OCI-LY7 (cell line): ENCODE data around the gene ANKDD1A. TPM values are rescaled to one million over a fixed set of nuclear protein-coding genes. Genes with fewer than 3 reads are reported as not detected.

ENCODE experiments used
- Bru-seq: library from RNA; stranded (reverse); fragments of 400-500 nt; gene quantifications from one replicate; lab custom pipeline; 2021; lab: Mats Ljungman, UMichigan
- BruChase-seq, 2 experiments: library from RNA; stranded (reverse); fragments of 400-500 nt; gene quantifications; one replicate each; lab custom pipeline; 2021; lab: Mats Ljungman, UMichigan
- BruUV-seq: library from RNA; stranded (reverse); fragments of 400-500 nt; replicated peaks from 2 replicates; lab custom pipeline; 2021; lab: Mats Ljungman, UMichigan
- CTCF ChIA-PET: fragments of 300-600 bp; sonication (Branson Sonifier 250); formaldehyde crosslinking; loops from one replicate; lab custom pipeline; 2022; ENCODE audit warnings: antibody characterized with exemption; ENCODE audit not compliant: unreplicated experiment; lab: Charles Lee
- POLR2A ChIA-PET: fragments of 300-600 bp; sonication (Branson Sonifier 250); formaldehyde crosslinking; loops from one replicate; lab custom pipeline; 2022; ENCODE audit warnings: antibody characterized with exemption; lab: Charles Lee
- DNase-seq: peaks from one replicate; pipeline ENCODE4 v3.0.0-alpha.2; 2015; ENCODE audit warnings: low spot score
- H2AFZ ChIP-seq: fragments of 200-600 bp; sonication (generic), shearing (Covaris generic); 2 replicates; pipeline ENCODE4 v1.6.1; 2014; ENCODE audit warnings: mild to moderate bottlenecking, antibody characterized with exemption, low read length, moderate library complexity
- H3K27ac ChIP-seq: fragments of 200-600 bp; sonication (generic); 2 replicates; pipeline ENCODE4 v1.5.1; 2014; ENCODE audit warnings: mixed run types, low read depth, mild to moderate bottlenecking, moderate library complexity, low read length, inconsistent platforms; ENCODE audit not compliant: poor library complexity, severe bottlenecking
- H3K36me3 ChIP-seq: fragments of 200-600 bp; sonication (generic); 2 replicates; pipeline ENCODE4 v1.6.1; 2014; ENCODE audit warnings: mild to moderate bottlenecking, antibody characterized with exemption, low read length, moderate library complexity, mixed read lengths; ENCODE audit not compliant: insufficient read depth
- H3K4me1 ChIP-seq: fragments of 200-600 bp; sonication (generic); 2 replicates; pipeline ENCODE4 v1.5.1; 2014; ENCODE audit warnings: mild to moderate bottlenecking, low read length; ENCODE audit not compliant: insufficient read depth, poor library complexity, severe bottlenecking
- H3K4me2 ChIP-seq: fragments of 200-600 bp; sonication (generic); 2 replicates; pipeline ENCODE4 v1.6.1; 2014; ENCODE audit warnings: mild to moderate bottlenecking, low read length
- H3K4me3 ChIP-seq: fragments of 200-600 bp; sonication (generic); 2 replicates; pipeline ENCODE4 v1.5.1; 2014; ENCODE audit warnings: mild to moderate bottlenecking, low read depth, low read length; ENCODE audit not compliant: poor library complexity, severe bottlenecking
- H3K79me2 ChIP-seq: fragments of 200-600 bp; sonication (generic); 2 replicates; pipeline ENCODE4 v1.6.1; 2016; ENCODE audit warnings: low read depth, mild to moderate bottlenecking, low read length, moderate library complexity, mixed read lengths; ENCODE audit not compliant: insufficient read depth
- H3K9me2 ChIP-seq: fragments of 200-600 bp; sonication (generic); 2 replicates; pipeline ENCODE4 v1.6.1; 2016; ENCODE audit warnings: mild to moderate bottlenecking, low read length, mixed read lengths; ENCODE audit not compliant: insufficient read depth
- H3K9me3 ChIP-seq: fragments of 200-600 bp; sonication (generic); 2 replicates; pipeline ENCODE4 v1.6.1; 2014; ENCODE audit warnings: mild to moderate bottlenecking, mixed run types, low read length, mixed read lengths
- H4K20me1 ChIP-seq: fragments of 200-600 bp; sonication (generic); 2 replicates; pipeline ENCODE4 v1.6.1; 2014; ENCODE audit warnings: mild to moderate bottlenecking, antibody characterized with exemption, low read length, moderate library complexity, mixed read lengths; ENCODE audit not compliant: insufficient read depth
- CTCF ChIP-seq: fragments of 200-600 bp; sonication (generic); conservative IDR thresholded peaks from 2 replicates; pipeline ENCODE4 v1.5.1; 2014; ENCODE audit warnings: mild to moderate bottlenecking, antibody characterized with exemption, low read length, moderate library complexity, mixed read lengths
- EZH2phosphoT487 ChIP-seq: fragments of 200-600 bp; sonication (generic); IDR thresholded peaks from 2 replicates; pipeline ENCODE4 v1.6.1; 2018; ENCODE audit warnings: low read depth, borderline replicate concordance, mild to moderate bottlenecking, mixed run types, antibody characterized with exemption, low read length, moderate library complexity, mixed read lengths
- intact Hi-C: fragments of 100-400 bp; cut with micrococcal nuclease; formaldehyde crosslinking; loops from one replicate; pipeline ENCODE4 v1.10.0; 2022; ENCODE audit not compliant: unreplicated experiment
- long read RNA-seq: library from polyadenylated mRNA; stranded (forward); transcript quantifications from one replicate; pipeline ENCODE4 v2.0.0, GENCODE V29; 2022
- total RNA-seq, 2 experiments: library from RNA; depleted of rRNA in 1 of 2; stranded (reverse); fragments of >200 nt in 1 of 2; shearing (Covaris generic) in 1 of 2; gene quantifications; 2 replicates each; pipeline ENCODE4 v1.2.3, GENCODE V29; 2014 to 2022

ANKDD1A gene
- total RNA-seq (2014; rRNA removed; shearing (Covaris generic)) (0.88 and 2.1 TPM in 2 replicates), total RNA-seq (2022) (3.1 and 5.1 TPM in 2 replicates), Bru-seq, nascent RNA (percentile 45 among the genes with signal in this experiment), BruChase-seq, experiment 1, labeled RNA remaining after a 6-hour chase (percentile 54 among the genes with signal in this experiment), BruChase-seq, experiment 2, labeled RNA remaining after a 2-hour chase (percentile 49 among the genes with signal in this experiment)
- long read RNA-seq, partial matches to known transcripts: 1 of 4 reads
- long read RNA-seq, other reads (novel, unspliced or antisense): 3 of 4 reads

- Histone ChIP-seq H4K20me1 (no peaks in the 10 kb centered on the region), H3K27ac (no peak within 1 kb of the TSS), H3K9me3 (no peaks in the 10 kb centered on the region), H3K4me2 (peak within 1 kb of the TSS; percentile 64), H3K79me2 (no peaks in the 10 kb centered on the region), H3K9me2 (no peaks in the 10 kb centered on the region), H3K4me1 (no peaks in the 10 kb centered on the region), H3K36me3 (no peaks in the 10 kb centered on the region), H3K4me3 (peak within 1 kb of the TSS; percentile 63), H2AFZ (peak within 1 kb of the TSS; percentile 16; the same call in 1 of the 2 replicates)
- no TSS peak for BruUV-seq
- CTCF ChIA-PET: no interaction called here
- intact Hi-C loops: no loop called here
- no peak for TF ChIP-seq CTCF
- no peak for TF ChIP-seq EZH2phosphoT487
- POLR2A ChIA-PET: interaction anchor here (0.6 kb wide), 1 partner anchor 114 kb away, joined by 3 read pairs; no protein-coding TSS in a partner anchor
- peak; percentile 31 for DNase-seq
Measured at GRCh38 chr15:64911311-64912186, at the start of gene ANKDD1A. Gene ANKDD1A, plus strand, starts transcription at chr15:64911902. Its CDS starts 29 bp downstream, at chr15:64911931.

GRCh38 chr15:64861960-64862359 lies 49.7 kb upstream of the ANKDD1A start:
- no peak for DNase-seq
- peaks cover 8% of the 10 kb centered on the region for H3K4me1 ChIP-seq
- CTCF ChIA-PET: no interaction called here
- no peaks in the 10 kb centered on the region for H3K9me3 ChIP-seq
- H3K36me3 ChIP-seq: peaks cover 69% of the 10 kb centered on the region
- no peaks in the 10 kb centered on the region for H4K20me1 ChIP-seq
- TF ChIP-seq EZH2phosphoT487 (no peak), CTCF (no peak)
- no peaks in the 10 kb centered on the region for H3K79me2 ChIP-seq
- BruUV-seq: no TSS peak
- H2AFZ ChIP-seq: no peak overlapping the region
- H3K4me2 ChIP-seq: no peak overlapping the region
- no peaks in the 10 kb centered on the region for H3K9me2 ChIP-seq
- H3K27ac ChIP-seq: no peak overlapping the region
- no peak overlapping the region for H3K4me3 ChIP-seq
- intact Hi-C loops: no loop called here
- POLR2A ChIA-PET: no interaction called here
